GM18519 (cell line): ENCODE data around the gene KIAA2012.

Experiments used
- ATAC-seq: cut with Tn5 transposase; IDR thresholded peaks from one replicate; pipeline ENCODE4 v1.9.1; 2021; ENCODE audit warnings: mild to moderate bottlenecking, moderate library complexity; ENCODE audit not compliant: unreplicated experiment, low FRiP score

The KIAA2012 gene

GRCh38 chr2:202074324-202074723, 1.3 kb downstream of the KIAA2012 start:
- no peak for ATAC-seq

- ATAC-seq = no peak
Measured at GRCh38 chr2:202079310-202079709, 6.3 kb downstream of the KIAA2012 start.

DNA sequence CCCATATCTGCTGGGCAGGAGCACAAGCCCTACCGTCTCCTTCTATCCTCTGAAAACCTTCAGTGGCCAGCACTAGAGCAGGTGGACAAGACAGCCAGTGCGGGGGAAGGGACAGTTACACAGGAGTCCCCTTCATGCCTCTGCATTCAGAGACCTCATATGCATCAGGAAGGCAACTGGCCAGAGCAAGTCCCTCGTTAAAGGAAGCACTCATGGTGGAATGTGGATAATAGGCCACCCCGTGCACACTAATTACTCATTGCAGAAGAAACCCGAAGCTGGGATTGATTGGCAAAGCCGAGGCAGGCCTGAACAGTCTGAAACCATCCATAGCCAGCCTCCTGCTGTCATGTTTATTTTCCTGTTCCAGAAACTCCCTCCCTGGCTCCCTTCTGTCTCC, 11.2 kb downstream of the KIAA2012 start:
- ATAC-seq = no peak

DNA sequence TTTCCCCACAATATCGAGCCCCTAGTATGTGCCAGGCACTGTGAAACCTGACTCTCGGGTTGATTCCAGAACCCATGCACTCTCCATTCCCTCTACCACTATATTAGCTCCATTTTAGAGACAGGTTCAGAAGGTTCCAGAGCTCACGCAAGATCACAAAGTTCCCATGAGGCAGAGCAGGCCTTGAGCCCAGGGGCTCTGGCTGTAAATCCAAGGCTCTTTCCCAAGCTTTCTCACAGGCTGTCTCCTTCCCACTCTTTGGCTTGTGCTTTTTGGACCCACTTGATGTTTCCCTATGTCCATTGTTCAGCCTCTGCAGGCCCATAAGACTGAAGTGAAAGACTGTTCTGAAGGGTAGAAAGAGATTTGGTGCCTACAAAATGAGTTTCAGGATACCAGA, 15.7 kb downstream of the KIAA2012 start:
- ATAC-seq = no peak

GRCh38 chr2:202090530-202090929, 17.5 kb downstream of the KIAA2012 start:
- ATAC-seq = no peak

DNA sequence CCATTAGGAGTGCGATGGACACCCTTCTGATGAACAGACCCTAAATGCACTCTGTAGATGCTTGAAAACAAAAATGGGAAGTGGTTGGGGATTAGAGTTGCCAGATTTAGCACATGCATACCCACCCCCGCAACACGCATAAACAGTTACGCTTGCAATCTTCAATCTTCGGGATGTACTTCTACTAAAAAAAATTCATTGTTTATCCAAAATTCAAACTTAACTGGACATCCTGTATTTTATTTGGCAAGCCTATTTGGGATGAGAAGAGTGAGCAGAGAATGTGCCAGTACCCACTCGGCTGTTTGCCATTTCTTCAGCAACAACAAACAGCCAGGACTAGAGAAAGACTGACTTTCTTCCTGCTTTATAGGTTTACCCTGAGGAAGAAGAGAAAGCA, 18.4 kb downstream of the KIAA2012 start:
- no peak for ATAC-seq

- no peak for ATAC-seq
Measured at GRCh38 chr2:202094426-202094986, 21.5 kb downstream of the KIAA2012 start.

GRCh38 chr2:202095235-202095634, 22.2 kb downstream of the KIAA2012 start:
- ATAC-seq = no peak

DNA sequence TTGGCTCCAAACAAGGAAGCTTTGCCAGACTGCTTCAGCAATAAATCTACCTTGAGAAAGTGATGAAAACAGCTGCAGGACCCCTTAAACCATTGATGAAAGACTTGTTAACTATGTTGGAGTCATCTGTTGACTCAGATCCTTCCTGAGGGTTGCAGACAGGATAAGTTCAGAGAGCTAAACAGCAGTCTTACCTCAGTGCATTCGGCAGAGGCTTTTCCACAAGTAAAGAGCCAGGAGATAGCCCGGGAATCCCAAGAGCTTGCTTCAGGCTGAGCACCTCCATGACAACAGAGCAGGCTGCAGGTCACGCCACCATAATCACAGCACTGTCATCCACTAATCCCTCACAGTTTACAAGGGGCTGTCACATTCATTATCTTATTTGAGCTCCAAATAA, 23.7 kb downstream of the KIAA2012 start:
- no peak for ATAC-seq

- no peak for ATAC-seq
Measured at GRCh38 chr2:202098291-202098690, 25.2 kb downstream of the KIAA2012 start.

GRCh38 chr2:202099515-202099914, 26.5 kb downstream of the KIAA2012 start:
- no peak for ATAC-seq

DNA sequence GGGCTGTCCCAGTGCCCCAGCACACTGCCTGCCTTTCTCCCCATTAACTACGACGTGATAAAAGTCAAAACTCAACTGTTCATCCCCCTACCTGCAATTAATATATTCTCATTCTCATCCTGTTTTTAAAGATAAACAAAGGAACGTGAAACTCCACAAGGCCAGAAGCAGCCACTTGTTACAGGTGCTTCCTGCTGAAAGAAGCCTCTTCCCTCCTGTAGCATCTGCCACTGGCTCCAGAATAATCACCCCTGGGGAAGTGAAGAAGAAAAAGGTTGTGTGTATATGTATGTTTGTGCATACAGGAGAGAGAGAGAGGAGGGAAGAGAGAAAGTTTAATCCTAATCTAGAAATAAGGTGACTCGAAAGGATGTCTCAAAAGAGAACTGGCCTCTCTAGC, 27.1 kb downstream of the KIAA2012 start:
- no peak for ATAC-seq

- no peak for ATAC-seq
Measured at GRCh38 chr2:202101026-202101579, 28.0 kb downstream of the KIAA2012 start.

- no peak for ATAC-seq
Measured at GRCh38 chr2:202102425-202103000, 29.5 kb downstream of the KIAA2012 start.

GRCh38 chr2:202104286-202104870, 31.3 kb downstream of the KIAA2012 start:
- no peak for ATAC-seq

GRCh38 chr2:202105025-202105424, 32.0 kb downstream of the KIAA2012 start:
- ATAC-seq = no peak

GRCh38 chr2:202108345-202108744, 35.3 kb downstream of the KIAA2012 start:
- no peak for ATAC-seq

GRCh38 chr2:202109139-202109736, 36.2 kb downstream of the KIAA2012 start:
- ATAC-seq = no peak

DNA sequence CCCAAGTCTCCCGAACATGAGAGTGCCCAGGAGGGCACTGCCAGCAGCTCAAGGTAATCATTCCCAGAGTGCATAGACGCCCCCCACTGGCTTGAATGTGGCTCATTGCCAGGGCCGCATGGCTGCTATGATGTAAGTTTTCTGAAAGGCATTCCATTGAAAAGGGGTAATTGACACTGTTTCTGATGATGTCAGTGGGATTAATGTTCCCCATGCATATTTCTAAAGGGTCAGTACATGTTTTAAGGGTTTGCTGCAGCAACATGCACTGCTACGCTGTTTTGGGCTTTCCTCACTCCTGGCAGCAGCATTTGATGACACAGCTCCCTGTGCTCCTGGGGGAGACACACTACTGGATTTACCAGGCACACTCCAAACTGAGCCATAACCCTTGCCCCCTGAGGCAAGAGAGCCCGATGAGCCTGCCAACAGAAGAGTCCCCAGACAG, 36.7 kb downstream of the KIAA2012 start:
- no peak for ATAC-seq

- ATAC-seq = no peak
Measured at GRCh38 chr2:202110491-202110890, 37.4 kb downstream of the KIAA2012 start.

GRCh38 chr2:202112041-202112440, 39.0 kb downstream of the KIAA2012 start:
- no peak for ATAC-seq
